ENCODE measurements around the gene SIAH1.

GRCh38 chr16:48353565-48354163, 31.5 kb downstream of the SIAH1 start:
- TF ChIP-seq, protein P1, sequence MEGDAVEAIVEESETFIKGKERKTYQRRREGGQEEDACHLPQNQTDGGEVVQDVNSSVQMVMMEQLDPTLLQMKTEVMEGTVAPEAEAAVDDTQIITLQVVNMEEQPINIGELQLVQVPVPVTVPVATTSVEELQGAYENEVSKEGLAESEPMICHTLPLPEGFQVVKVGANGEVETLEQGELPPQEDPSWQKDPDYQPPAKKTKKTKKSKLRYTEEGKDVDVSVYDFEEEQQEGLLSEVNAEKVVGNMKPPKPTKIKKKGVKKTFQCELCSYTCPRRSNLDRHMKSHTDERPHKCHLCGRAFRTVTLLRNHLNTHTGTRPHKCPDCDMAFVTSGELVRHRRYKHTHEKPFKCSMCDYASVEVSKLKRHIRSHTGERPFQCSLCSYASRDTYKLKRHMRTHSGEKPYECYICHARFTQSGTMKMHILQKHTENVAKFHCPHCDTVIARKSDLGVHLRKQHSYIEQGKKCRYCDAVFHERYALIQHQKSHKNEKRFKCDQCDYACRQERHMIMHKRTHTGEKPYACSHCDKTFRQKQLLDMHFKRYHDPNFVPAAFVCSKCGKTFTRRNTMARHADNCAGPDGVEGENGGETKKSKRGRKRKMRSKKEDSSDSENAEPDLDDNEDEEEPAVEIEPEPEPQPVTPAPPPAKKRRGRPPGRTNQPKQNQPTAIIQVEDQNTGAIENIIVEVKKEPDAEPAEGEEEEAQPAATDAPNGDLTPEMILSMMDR (IDR thresholded peaks at IDR 0.05) = peak; percentile 83 to 97 (median 91)
- TF ChIP-seq POLR2A (IDR thresholded peaks at IDR 0.05) = no peak

Measured in transverse colon (tissue), 3 donors.